H9 (cell line): ENCODE data around the gene OR5K1. TPM values are rescaled to one million over a fixed set of nuclear protein-coding genes. Genes with fewer than 3 reads are reported as not detected.

Experiments
- DNase-seq: peaks from one replicate; pipeline ENCODE4 v3.0.0-alpha.2; 2017
- H2AFZ ChIP-seq: one replicate; pipeline ENCODE4 v1.6.1; 2013; ENCODE audit warnings: mild to moderate bottlenecking, low read length, control low read depth, moderate library complexity
- H2AK5ac ChIP-seq: 2 replicates; pipeline ENCODE4 v1.6.1; 2013; ENCODE audit warnings: low read length, control low read depth, mixed read lengths; ENCODE audit not compliant: insufficient read length
- H2BK120ac ChIP-seq: one replicate; pipeline ENCODE4 v1.6.1; 2013; ENCODE audit warnings: low read depth, mild to moderate bottlenecking, low read length, control low read depth, inconsistent platforms; ENCODE audit not compliant: poor library complexity, severe bottlenecking
- H2BK12ac ChIP-seq: 2 replicates; pipeline ENCODE4 v1.6.1; 2013; ENCODE audit warnings: low read length, control low read depth, mixed read lengths, low read depth; ENCODE audit not compliant: insufficient read length
- H2BK15ac ChIP-seq: 2 replicates; pipeline ENCODE4 v1.6.1; 2013; ENCODE audit warnings: low read depth, low read length, control low read depth
- H2BK20ac ChIP-seq: one replicate; pipeline ENCODE4 v1.6.1; 2013; ENCODE audit warnings: low read depth, mild to moderate bottlenecking, low read length, control low read depth, inconsistent platforms; ENCODE audit not compliant: poor library complexity, severe bottlenecking
- H2BK5ac ChIP-seq: 2 replicates; pipeline ENCODE4 v1.6.1; 2013; ENCODE audit warnings: low read length, control low read depth, mixed read lengths; ENCODE audit not compliant: insufficient read length
- H3K14ac ChIP-seq: 2 replicates; pipeline ENCODE4 v1.6.1; 2013; ENCODE audit warnings: low read length, control low read depth; ENCODE audit not compliant: insufficient read depth
- H3K18ac ChIP-seq: 2 replicates; pipeline ENCODE4 v1.6.1; 2013; ENCODE audit warnings: low read depth, mild to moderate bottlenecking, mixed read lengths, low read length, control low read depth; ENCODE audit not compliant: insufficient read length
- H3K23ac ChIP-seq: 2 replicates; pipeline ENCODE4 v1.6.1; 2013; ENCODE audit warnings: low read length, control low read depth, mixed read lengths, low read depth; ENCODE audit not compliant: insufficient read length
- H3K23me2 ChIP-seq: 2 replicates; pipeline ENCODE4 v1.6.1; 2013; ENCODE audit warnings: low read depth, mild to moderate bottlenecking, mixed read lengths, low read length, control low read depth; ENCODE audit not compliant: insufficient read length, poor library complexity, severe bottlenecking
- H3K27ac ChIP-seq: 2 replicates; pipeline ENCODE4 v1.5.1; 2013; ENCODE audit warnings: low read length, control low read depth, mixed read lengths, low read depth; ENCODE audit not compliant: insufficient read length
- H3K27me3 ChIP-seq: 2 replicates; pipeline ENCODE4 v1.6.1; 2013; ENCODE audit warnings: low read length, control low read depth, inconsistent platforms; ENCODE audit not compliant: insufficient read depth
- H3K4ac ChIP-seq: 2 replicates; pipeline ENCODE4 v1.6.1; 2013; ENCODE audit warnings: low read depth, mild to moderate bottlenecking, control low read depth, inconsistent platforms, low read length, moderate library complexity
- H3K4me1 ChIP-seq: 2 replicates; pipeline ENCODE4 v1.6.1; 2013; ENCODE audit warnings: low read length, control low read depth, inconsistent platforms; ENCODE audit not compliant: insufficient read depth
- H3K4me2 ChIP-seq: 2 replicates; pipeline ENCODE4 v1.6.1; 2013; ENCODE audit warnings: low read length, control low read depth, mixed read lengths; ENCODE audit not compliant: insufficient read length, insufficient read depth
- H3K56ac ChIP-seq: 2 replicates; pipeline ENCODE4 v1.6.1; 2013; ENCODE audit warnings: low read depth, mild to moderate bottlenecking, mixed read lengths, low read length, control low read depth; ENCODE audit not compliant: insufficient read length
- H3K79me1 ChIP-seq: 2 replicates; pipeline ENCODE4 v1.6.1; 2013; ENCODE audit warnings: low read depth, mild to moderate bottlenecking, moderate library complexity, low read length, control low read depth, inconsistent platforms; ENCODE audit not compliant: insufficient read depth, poor library complexity, severe bottlenecking
- H3K79me2 ChIP-seq: 2 replicates; pipeline ENCODE4 v1.6.1; 2013; ENCODE audit warnings: low read length, control low read depth, inconsistent platforms; ENCODE audit not compliant: insufficient read depth
- H3K9ac ChIP-seq: 2 replicates; pipeline ENCODE4 v1.6.1; 2013; ENCODE audit warnings: low read length, control low read depth, mixed read lengths; ENCODE audit not compliant: insufficient read length; ENCODE audit errors: extremely low read depth
- H3K9me3 ChIP-seq: one replicate; pipeline ENCODE4 v1.6.1; 2013; ENCODE audit warnings: low read depth, low read length, inconsistent platforms; ENCODE audit not compliant: control insufficient read depth
- H3T11ph ChIP-seq: one replicate; pipeline ENCODE4 v1.6.1; 2013; ENCODE audit warnings: mild to moderate bottlenecking, low read length, control low read depth, inconsistent platforms
- H4K20me1 ChIP-seq: one replicate; pipeline ENCODE4 v1.6.1; 2013; ENCODE audit not compliant: control insufficient read depth, insufficient read length, insufficient read depth
- H4K5ac ChIP-seq: 2 replicates; pipeline ENCODE4 v1.6.1; 2013; ENCODE audit warnings: low read depth, mild to moderate bottlenecking, mixed read lengths, low read length, control low read depth; ENCODE audit not compliant: insufficient read length
- H4K8ac ChIP-seq: replicated peaks from 2 replicates; pipeline ENCODE4 v1.6.1; 2013; ENCODE audit warnings: low read length, control low read depth, mixed read lengths, low read depth; ENCODE audit not compliant: insufficient read length
- H4K91ac ChIP-seq: 2 replicates; pipeline ENCODE4 v1.6.1; 2013; ENCODE audit warnings: low read depth, mild to moderate bottlenecking, moderate library complexity, mixed read lengths, low read length, control low read depth; ENCODE audit not compliant: insufficient read length
- H3K27ac Mint-ChIP-seq, 3 experiments: 2 replicates in 2 of 3; 3 replicates in 1 of 3; pipeline ENCODE4 v1.8.0; 2020 to 2021; ENCODE audit warnings: mixed read lengths in 3 of 3, mild to moderate bottlenecking in 1 of 3, moderate library complexity in 1 of 3
- H3K27me3 Mint-ChIP-seq: 2 replicates; pipeline ENCODE4 v1.8.0; 2021; ENCODE audit warnings: low read depth, mild to moderate bottlenecking, moderate library complexity, mixed read lengths
- H3K36me3 Mint-ChIP-seq, 3 experiments: 2 replicates in 2 of 3; 3 replicates in 1 of 3; pipeline ENCODE4 v1.8.0; 2020 to 2021; ENCODE audit warnings: low read depth in 3 of 3, mixed read lengths in 3 of 3; ENCODE audit not compliant: insufficient read depth in 1 of 3
- H3K4me1 Mint-ChIP-seq, 2 experiments: 2 replicates each; pipeline ENCODE4 v1.8.0; 2020; ENCODE audit warnings: mixed read lengths in 2 of 2
- H3K4me3 Mint-ChIP-seq, 2 experiments: 2 replicates in 1 of 2; 3 replicates in 1 of 2; pipeline ENCODE4 v1.8.0; 2020 to 2021; ENCODE audit warnings: mild to moderate bottlenecking in 2 of 2, mixed read lengths in 2 of 2, moderate library complexity in 1 of 2
- H3K9me3 Mint-ChIP-seq, 2 experiments: 2 replicates in 1 of 2; 3 replicates in 1 of 2; pipeline ENCODE4 v1.8.0; 2020; ENCODE audit warnings: mild to moderate bottlenecking in 2 of 2, mixed read lengths in 2 of 2, moderate library complexity in 1 of 2
- WGBS: extraction: QIAGEN DNeasy Blood & Tissue Kit; methylation state at CpG from one replicate; pipeline ENCODE4 v1.1.7; 2013; ENCODE audit warnings: missing lambda C conversion rate, low lambda C conversion rate, mixed read lengths; ENCODE audit not compliant: insufficient read length; ENCODE audit errors: extremely low coverage; 5-methylcytosine and 5-hydroxymethylcytosine counted together
- total RNA-seq: library from RNA; stranded (reverse); gene quantifications from 2 replicates; pipeline ENCODE4 v1.2.1, GENCODE V29; 2021
- TF ChIP-seq, protein P1 (sequence below): fragments of 200-600 bp; sonication (generic); conservative IDR thresholded peaks from 3 replicates; pipeline ENCODE4 v1.8.0; 2021; ENCODE audit warnings: antibody characterized with exemption, mild to moderate bottlenecking

Gene OR5K1
- total RNA-seq, 1 experiment from 2014 or later: not detected

GRCh38 chr3:98521897-98522543, 59.0 kb downstream of the OR5K1 start:
- Histone ChIP-seq H2AFZ (peak overlapping the region; percentile 2), H3K14ac (peak overlapping the region; percentile 92; the same call in 1 of the 2 replicates), H3K23ac (peak overlapping the region; percentile 76), H3K79me2 (peaks cover 11% of the 10 kb centered on the region; the same call in 1 of the 2 replicates), H3K9ac (peak overlapping the region; percentile 99), H3K27me3 (no peaks in the 10 kb centered on the region), H2BK20ac (no peak overlapping the region), H3T11ph (no peak overlapping the region), H4K91ac (no peak overlapping the region), H4K20me1 (no peaks in the 10 kb centered on the region), H2BK12ac (peak overlapping the region; percentile 36), H4K5ac (peak overlapping the region; percentile 82), H3K18ac (peak overlapping the region; percentile 78), H2BK15ac (no peak overlapping the region), H4K8ac (no peak overlapping the region), H3K4me1 (peaks cover under 1% of the 10 kb centered on the region; the same call in 1 of the 2 replicates), H3K9me3 (no peaks in the 10 kb centered on the region), H3K4ac (no peak overlapping the region), H2AK5ac (no peak overlapping the region), H3K56ac (no peak overlapping the region), H2BK120ac (no peak overlapping the region), H3K79me1 (no peaks in the 10 kb centered on the region), H2BK5ac (no peak overlapping the region), H3K4me2 (peak overlapping the region; percentile 98), H3K27ac (peak overlapping the region; percentile 70), H3K23me2 (peaks cover 9% of the 10 kb centered on the region)
- DNase-seq: no peak
- Mint-ChIP-seq H3K4me1 (peaks cover 24 to 35% of the 10 kb centered on the region in 2 experiments), H3K36me3 (peaks cover 12 to 37% (median 30%) of the 10 kb centered on the region in 3 experiments), H3K27ac (peak overlapping the region; percentile 78 to 94 (median 94)), H3K9me3 (no peaks in the 10 kb centered on the region), H3K27me3 (no peaks in the 10 kb centered on the region), H3K4me3 (peak overlapping the region; percentile 86 to 96)
- no CpG with 5 or more reads among the region's 16 CpGs for WGBS
- TF ChIP-seq, protein P1, sequence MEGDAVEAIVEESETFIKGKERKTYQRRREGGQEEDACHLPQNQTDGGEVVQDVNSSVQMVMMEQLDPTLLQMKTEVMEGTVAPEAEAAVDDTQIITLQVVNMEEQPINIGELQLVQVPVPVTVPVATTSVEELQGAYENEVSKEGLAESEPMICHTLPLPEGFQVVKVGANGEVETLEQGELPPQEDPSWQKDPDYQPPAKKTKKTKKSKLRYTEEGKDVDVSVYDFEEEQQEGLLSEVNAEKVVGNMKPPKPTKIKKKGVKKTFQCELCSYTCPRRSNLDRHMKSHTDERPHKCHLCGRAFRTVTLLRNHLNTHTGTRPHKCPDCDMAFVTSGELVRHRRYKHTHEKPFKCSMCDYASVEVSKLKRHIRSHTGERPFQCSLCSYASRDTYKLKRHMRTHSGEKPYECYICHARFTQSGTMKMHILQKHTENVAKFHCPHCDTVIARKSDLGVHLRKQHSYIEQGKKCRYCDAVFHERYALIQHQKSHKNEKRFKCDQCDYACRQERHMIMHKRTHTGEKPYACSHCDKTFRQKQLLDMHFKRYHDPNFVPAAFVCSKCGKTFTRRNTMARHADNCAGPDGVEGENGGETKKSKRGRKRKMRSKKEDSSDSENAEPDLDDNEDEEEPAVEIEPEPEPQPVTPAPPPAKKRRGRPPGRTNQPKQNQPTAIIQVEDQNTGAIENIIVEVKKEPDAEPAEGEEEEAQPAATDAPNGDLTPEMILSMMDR: no peak

Other genes with a start within 250 kb of the OR5K1 start
- gene OR5H6, start 199.0 kb upstream of the OR5K1 start, total RNA-seq: not detected in 2 replicates
- not detected in 2 replicates for gene OR5H2, start 180.7 kb upstream of the OR5K1 start, total RNA-seq
- gene OR5K4, start 109.3 kb upstream of the OR5K1 start, total RNA-seq: not detected in 2 replicates
- not detected in 2 replicates for gene OR5K3, start 72.5 kb upstream of the OR5K1 start, total RNA-seq
- gene OR5K2, start 34.5 kb downstream of the OR5K1 start, total RNA-seq: not detected in 2 replicates
- gene CLDND1, start 59.7 kb downstream of the OR5K1 start, total RNA-seq: 83.0 and 85.0 TPM in 2 replicates
- gene GPR15, start 68.8 kb downstream of the OR5K1 start, total RNA-seq: not detected in 2 replicates
- 22.7 and 24.7 TPM in 2 replicates for gene CPOX, start 130.4 kb downstream of the OR5K1 start, total RNA-seq